GM19468 (cell line): ENCODE measurements around the gene MAF.

Source experiments
- ATAC-seq: cut with Tn5 transposase; IDR thresholded peaks from one replicate; pipeline ENCODE4 v1.9.1; 2021; ENCODE audit warnings: mild to moderate bottlenecking, moderate library complexity, moderate number of reproducible peaks; ENCODE audit not compliant: unreplicated experiment; ENCODE audit errors: extremely low read depth

Gene MAF

DNA sequence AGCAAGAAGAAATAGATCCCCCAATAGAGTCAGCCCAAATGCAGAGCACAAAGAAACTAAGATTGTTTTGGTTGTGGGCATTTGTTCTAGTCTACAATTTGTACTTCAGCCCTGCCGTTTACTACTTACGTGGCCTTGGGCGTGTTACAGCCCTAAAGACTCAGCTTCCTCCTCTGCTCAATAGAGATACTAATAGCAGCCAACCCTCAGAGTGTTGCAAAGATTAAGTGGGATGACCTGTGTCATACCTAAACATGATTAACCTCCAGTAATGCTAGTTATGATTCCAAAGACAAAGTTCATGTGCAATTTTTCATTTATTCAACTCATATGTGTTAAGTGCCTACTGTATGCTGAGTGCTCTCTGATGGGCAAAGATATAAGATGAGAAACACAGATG is 43.1 kb downstream of the MAF start:
- no peak for ATAC-seq

DNA sequence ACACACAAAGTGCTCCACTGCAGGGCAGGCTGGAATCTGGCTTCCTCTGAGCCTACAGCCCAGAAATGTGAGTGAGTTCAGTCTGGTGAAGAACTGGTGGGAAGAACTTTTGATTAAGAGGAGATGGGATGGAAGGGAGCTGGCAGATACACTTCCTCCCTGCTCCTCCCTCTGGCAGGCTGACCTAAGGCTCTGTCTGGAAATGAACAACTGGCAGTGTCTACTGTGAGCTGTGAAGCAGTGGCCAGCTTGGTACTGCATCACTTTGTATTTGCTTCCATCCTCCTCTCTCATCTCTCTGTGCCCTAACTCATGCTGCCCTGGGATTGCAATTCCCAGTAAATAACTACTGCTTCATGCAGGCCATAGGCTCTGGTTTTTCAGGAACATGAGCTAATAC is 45.6 kb downstream of the MAF start:
- ATAC-seq: no peak

DNA sequence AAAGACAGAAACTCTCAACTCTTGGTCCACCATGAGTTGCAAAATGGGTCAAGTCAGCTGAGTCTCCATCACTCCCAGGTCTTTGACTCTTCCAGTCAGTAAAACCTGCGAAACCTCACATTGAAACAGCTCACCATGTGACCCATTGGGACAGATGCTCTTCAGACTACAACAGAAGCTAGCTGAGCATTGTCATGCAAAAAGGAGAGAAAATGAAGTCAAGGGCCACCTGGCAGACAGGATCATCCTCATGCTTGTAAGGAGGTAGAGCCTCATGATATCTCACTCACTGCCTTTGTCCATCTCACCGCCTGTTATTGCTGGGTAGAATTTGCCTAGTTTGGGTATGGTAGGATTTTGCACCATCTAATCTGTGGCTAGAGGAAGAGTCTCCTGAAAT is 50.2 kb downstream of the MAF start:
- ATAC-seq: no peak

DNA sequence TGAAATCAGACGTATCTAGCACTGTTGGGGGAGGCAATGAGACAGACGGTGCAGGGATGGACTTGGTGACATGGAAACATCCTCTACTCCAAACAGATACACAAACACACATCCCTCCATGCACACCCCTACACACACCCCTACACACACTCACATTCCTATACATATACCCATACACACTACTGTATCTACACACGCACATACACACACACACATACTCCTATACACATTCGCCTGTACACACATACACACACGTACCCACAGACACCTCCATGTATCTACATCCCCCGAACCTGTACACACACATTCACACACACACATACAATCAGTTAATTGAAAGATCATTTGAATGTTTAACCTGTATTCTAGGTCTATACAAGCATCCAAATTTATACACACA is 53.5 kb downstream of the MAF start:
- no peak for ATAC-seq
